ENCODE results near the gene AZU1.

DNA sequence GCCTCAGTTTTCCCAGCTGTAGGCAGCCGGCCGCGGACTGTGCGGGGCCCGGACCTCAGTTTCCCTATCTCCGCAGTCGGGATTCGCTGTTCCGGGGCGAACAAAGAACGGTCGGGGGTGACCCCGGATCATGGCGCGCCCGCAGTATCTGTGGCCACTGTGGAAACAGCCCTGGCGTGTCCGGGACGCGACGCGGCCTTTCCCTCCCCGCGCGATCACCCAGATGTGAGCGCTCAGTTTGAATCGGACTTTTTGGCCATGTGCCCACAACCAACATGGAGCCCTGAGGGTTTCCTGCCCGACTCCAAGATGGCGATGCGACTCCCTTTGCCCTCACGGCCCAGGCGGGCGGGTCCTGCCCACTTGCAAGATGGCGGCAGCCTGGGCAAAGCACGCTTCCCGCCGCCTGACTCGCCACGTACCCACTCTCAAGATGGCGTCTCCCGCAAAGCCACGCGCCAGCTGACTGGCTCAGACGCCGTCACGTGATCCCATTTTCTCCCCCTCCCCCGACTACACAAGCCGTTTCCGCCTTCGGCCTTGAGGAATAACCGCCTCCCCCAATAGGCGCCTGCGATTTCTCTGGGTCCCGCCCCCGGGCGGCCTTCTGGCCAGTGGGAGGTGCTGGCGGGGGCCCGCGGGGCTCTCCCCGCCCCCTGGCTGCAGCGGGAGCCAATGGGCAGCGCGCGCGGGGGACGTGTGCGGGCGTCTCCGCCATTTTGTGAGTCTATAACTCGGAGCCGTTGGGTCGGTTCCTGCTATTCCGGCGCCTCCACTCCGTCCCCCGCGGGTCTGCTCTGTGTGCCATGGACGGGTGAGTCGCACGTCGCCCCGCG, 30.7 kb upstream of the AZU1 start, which contains the start of gene PTBP1:
- TF ChIP-seq, protein P1, sequence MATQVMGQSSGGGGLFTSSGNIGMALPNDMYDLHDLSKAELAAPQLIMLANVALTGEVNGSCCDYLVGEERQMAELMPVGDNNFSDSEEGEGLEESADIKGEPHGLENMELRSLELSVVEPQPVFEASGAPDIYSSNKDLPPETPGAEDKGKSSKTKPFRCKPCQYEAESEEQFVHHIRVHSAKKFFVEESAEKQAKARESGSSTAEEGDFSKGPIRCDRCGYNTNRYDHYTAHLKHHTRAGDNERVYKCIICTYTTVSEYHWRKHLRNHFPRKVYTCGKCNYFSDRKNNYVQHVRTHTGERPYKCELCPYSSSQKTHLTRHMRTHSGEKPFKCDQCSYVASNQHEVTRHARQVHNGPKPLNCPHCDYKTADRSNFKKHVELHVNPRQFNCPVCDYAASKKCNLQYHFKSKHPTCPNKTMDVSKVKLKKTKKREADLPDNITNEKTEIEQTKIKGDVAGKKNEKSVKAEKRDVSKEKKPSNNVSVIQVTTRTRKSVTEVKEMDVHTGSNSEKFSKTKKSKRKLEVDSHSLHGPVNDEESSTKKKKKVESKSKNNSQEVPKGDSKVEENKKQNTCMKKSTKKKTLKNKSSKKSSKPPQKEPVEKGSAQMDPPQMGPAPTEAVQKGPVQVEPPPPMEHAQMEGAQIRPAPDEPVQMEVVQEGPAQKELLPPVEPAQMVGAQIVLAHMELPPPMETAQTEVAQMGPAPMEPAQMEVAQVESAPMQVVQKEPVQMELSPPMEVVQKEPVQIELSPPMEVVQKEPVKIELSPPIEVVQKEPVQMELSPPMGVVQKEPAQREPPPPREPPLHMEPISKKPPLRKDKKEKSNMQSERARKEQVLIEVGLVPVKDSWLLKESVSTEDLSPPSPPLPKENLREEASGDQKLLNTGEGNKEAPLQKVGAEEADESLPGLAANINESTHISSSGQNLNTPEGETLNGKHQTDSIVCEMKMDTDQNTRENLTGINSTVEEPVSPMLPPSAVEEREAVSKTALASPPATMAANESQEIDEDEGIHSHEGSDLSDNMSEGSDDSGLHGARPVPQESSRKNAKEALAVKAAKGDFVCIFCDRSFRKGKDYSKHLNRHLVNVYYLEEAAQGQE (IDR thresholded peaks at IDR 0.05; ENCODE audit: insufficient read depth in 1 of 2, low read depth in 2 of 2, low read length in 2 of 2): 0 out of 4 replicates have a peak, but pooled peaks of 1 of the 2 experiments have one; percentile 24
- TF ChIP-seq POLR2AphosphoS5 (IDR thresholded peaks at IDR 0.05; ENCODE audit: low read depth, low read length): peak; percentile 33; the same call in 1 of the 2 replicates
- TF ChIP-seq SIN3A (IDR thresholded peaks at IDR 0.05; ENCODE audit: borderline replicate concordance, insufficient read depth, low read length): peak; percentile 66; the same call in 1 of the 2 replicates
